Keratinocyte (primary cell): ENCODE results near the gene SEZ6.

Experiments used
- EZH2 ChIP-seq: IDR thresholded peaks from one replicate; pipeline ENCODE4 v1.6.1; 2012; ENCODE audit warnings: inconsistent platforms, mild to moderate bottlenecking, low read length, moderate library complexity
- TF ChIP-seq, protein P1 (sequence below), 3 experiments: IDR thresholded peaks in 1 of 3; conservative IDR thresholded peaks in 1 of 3; optimal IDR thresholded peaks in 1 of 3; 2 replicates in 2 of 3; 3 replicates in 1 of 3; pipeline versions ENCODE3 to v1.5.1; 2011; ENCODE audit warnings: low read length in 3 of 3, mild to moderate bottlenecking in 3 of 3, moderate library complexity in 2 of 3, control low read depth in 1 of 3, inconsistent platforms in 1 of 3; ENCODE audit not compliant: insufficient read depth in 2 of 3; ENCODE audit errors: extremely low read depth in 1 of 3

DNA sequence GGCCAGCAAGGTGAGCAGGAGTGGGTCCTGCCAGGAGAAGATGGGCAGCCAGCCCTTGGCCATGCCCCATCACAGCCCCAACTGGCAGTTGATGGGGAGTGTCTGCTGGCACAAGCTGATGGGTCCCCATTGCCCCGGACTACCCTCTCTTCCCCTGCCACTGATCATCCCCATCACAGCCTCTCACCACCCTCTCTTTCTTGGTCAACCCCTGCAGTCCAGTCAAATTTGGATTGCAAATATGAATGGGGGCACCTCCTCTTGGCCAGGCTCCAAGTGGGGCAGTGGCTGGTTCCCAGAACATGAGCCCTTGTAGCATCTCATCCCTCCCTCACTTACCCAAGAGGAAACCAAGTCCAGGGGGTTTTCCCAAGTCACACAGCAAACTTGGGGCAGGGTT is 17.4 kb downstream of the SEZ6 start:
- TF ChIP-seq, protein P1, sequence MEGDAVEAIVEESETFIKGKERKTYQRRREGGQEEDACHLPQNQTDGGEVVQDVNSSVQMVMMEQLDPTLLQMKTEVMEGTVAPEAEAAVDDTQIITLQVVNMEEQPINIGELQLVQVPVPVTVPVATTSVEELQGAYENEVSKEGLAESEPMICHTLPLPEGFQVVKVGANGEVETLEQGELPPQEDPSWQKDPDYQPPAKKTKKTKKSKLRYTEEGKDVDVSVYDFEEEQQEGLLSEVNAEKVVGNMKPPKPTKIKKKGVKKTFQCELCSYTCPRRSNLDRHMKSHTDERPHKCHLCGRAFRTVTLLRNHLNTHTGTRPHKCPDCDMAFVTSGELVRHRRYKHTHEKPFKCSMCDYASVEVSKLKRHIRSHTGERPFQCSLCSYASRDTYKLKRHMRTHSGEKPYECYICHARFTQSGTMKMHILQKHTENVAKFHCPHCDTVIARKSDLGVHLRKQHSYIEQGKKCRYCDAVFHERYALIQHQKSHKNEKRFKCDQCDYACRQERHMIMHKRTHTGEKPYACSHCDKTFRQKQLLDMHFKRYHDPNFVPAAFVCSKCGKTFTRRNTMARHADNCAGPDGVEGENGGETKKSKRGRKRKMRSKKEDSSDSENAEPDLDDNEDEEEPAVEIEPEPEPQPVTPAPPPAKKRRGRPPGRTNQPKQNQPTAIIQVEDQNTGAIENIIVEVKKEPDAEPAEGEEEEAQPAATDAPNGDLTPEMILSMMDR (optimal IDR thresholded peaks at IDR 0.05 in 1 of 3, IDR thresholded peaks at IDR 0.05 in 1 of 3, conservative IDR thresholded peaks at IDR 0.05 in 1 of 3; ENCODE audit: extremely low read depth in 1 of 3, insufficient read depth in 2 of 3, low read length in 3 of 3) = no peak
- no peak for TF ChIP-seq EZH2
